DOHH2 (cell line): Measurements from ENCODE around the gene SNX7.

Experiments
- EZH2phosphoT487 ChIP-seq: fragments of 200-600 bp; sonication (generic); IDR thresholded peaks from 2 replicates; pipeline ENCODE4 v1.6.1; 2017; ENCODE audit warnings: borderline replicate concordance, mild to moderate bottlenecking, antibody characterized with exemption, low read length, moderate library complexity, mixed read lengths
- TF ChIP-seq, protein P1 (sequence below): fragments of 200-600 bp; sonication (generic); IDR thresholded peaks from one replicate; pipeline ENCODE4 v1.5.1; 2014; ENCODE audit warnings: antibody characterized with exemption, mild to moderate bottlenecking, low read depth, low read length; ENCODE audit not compliant: poor library complexity, severe bottlenecking

- TF ChIP-seq, protein P1, sequence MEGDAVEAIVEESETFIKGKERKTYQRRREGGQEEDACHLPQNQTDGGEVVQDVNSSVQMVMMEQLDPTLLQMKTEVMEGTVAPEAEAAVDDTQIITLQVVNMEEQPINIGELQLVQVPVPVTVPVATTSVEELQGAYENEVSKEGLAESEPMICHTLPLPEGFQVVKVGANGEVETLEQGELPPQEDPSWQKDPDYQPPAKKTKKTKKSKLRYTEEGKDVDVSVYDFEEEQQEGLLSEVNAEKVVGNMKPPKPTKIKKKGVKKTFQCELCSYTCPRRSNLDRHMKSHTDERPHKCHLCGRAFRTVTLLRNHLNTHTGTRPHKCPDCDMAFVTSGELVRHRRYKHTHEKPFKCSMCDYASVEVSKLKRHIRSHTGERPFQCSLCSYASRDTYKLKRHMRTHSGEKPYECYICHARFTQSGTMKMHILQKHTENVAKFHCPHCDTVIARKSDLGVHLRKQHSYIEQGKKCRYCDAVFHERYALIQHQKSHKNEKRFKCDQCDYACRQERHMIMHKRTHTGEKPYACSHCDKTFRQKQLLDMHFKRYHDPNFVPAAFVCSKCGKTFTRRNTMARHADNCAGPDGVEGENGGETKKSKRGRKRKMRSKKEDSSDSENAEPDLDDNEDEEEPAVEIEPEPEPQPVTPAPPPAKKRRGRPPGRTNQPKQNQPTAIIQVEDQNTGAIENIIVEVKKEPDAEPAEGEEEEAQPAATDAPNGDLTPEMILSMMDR: no peak
- no peak for TF ChIP-seq EZH2phosphoT487
Measured at GRCh38 chr1:98651116-98651632, 10.3 kb upstream of the SNX7 start.
